ENCODE data around the gene RHOG. TPM values are rescaled to one million over a fixed set of nuclear protein-coding genes. Genes with fewer than 3 reads are reported as not detected.

The RHOG gene
- total and polyA plus RNA-seq, 5 donors from 2014 or later = 173 to 276 (median 234) TPM

GRCh38 chr11:3825473-3826154, 15.1 kb downstream of the RHOG start:
- H3K36me3 ChIP-seq (ENCODE audit: control insufficient read depth, insufficient read depth, low read length) = peaks cover 48% of the 10 kb centered on the region
- H3K27me3 ChIP-seq (ENCODE audit: control insufficient read depth, insufficient read depth, low read length) = no peaks in the 10 kb centered on the region
- H3K4me1 ChIP-seq (ENCODE audit: control insufficient read depth, insufficient read depth, low read length, poor library complexity, severe bottlenecking) = peaks cover 14% of the 10 kb centered on the region
- no peak for ATAC-seq (ENCODE audit: low read depth in 2 of 2)
- Mint-ChIP-seq H3K4me3 (peak overlapping the region in 2 of 4 donors; percentile 33 to 42), H3K9me3 (no peaks in the 10 kb centered on the region), H3K27ac (peak overlapping the region; percentile 76 to 95 (median 94)), H3K36me3 (peaks cover 24% of the 10 kb centered on the region), H3K4me1 (peaks cover 0 to 64% (median 38%) of the 10 kb centered on the region in 4 donors), H3K27me3 (no peaks in the 10 kb centered on the region)
- H3K9me3 ChIP-seq (ENCODE audit: control insufficient read depth in 2 of 2, low read length in 2 of 2) = no peaks in the 10 kb centered on the region
- H3K4me3 ChIP-seq (ENCODE audit: low read depth, low read length) = no peak overlapping the region
- H3K27ac ChIP-seq (ENCODE audit: insufficient read depth, low read length, poor library complexity, severe bottlenecking) = peak overlapping the region; percentile 66
- peak in 1 of 3 donors; percentile 26 for DNase-seq

- H3K4me1 ChIP-seq (ENCODE audit: control insufficient read depth, insufficient read depth, low read length, poor library complexity, severe bottlenecking) = peaks cover 12% of the 10 kb centered on the region
- no peaks in the 10 kb centered on the region for H3K27me3 Mint-ChIP-seq
- H3K4me3 ChIP-seq (ENCODE audit: low read depth, low read length) = no peak overlapping the region
- H3K9me3 Mint-ChIP-seq = no peaks in the 10 kb centered on the region
- peaks cover 41% of the 10 kb centered on the region for H3K36me3 ChIP-seq (ENCODE audit: control insufficient read depth, insufficient read depth, low read length)
- peak; percentile 93 to 94 for ATAC-seq (ENCODE audit: low read depth in 2 of 2)
- DNase-seq = peak; percentile 69 to 86 (median 80)
- H3K27ac Mint-ChIP-seq = peak overlapping the region; percentile 81 to 95 (median 94)
- peak overlapping the region in 3 of 4 donors; percentile 4 to 52 (median 20) for H3K4me3 Mint-ChIP-seq
- H3K27ac ChIP-seq (ENCODE audit: insufficient read depth, low read length, poor library complexity, severe bottlenecking) = peak overlapping the region; percentile 66
- peaks cover 0 to 58% (median 34%) of the 10 kb centered on the region in 4 donors for H3K4me1 Mint-ChIP-seq
- no peaks in the 10 kb centered on the region for H3K27me3 ChIP-seq (ENCODE audit: control insufficient read depth, insufficient read depth, low read length)
- H3K36me3 Mint-ChIP-seq = peaks cover 20% of the 10 kb centered on the region
- H3K9me3 ChIP-seq (ENCODE audit: control insufficient read depth in 2 of 2, low read length in 2 of 2) = no peaks in the 10 kb centered on the region
Measured at GRCh38 chr11:3824714-3825472, 15.9 kb downstream of the RHOG start.

- H3K4me1 ChIP-seq (ENCODE audit: control insufficient read depth, insufficient read depth, low read length, poor library complexity, severe bottlenecking) = peaks cover 12% of the 10 kb centered on the region
- no peak overlapping the region for H3K4me3 Mint-ChIP-seq
- peaks cover 25% of the 10 kb centered on the region for H3K36me3 Mint-ChIP-seq
- no peak overlapping the region for H3K4me3 ChIP-seq (ENCODE audit: low read depth, low read length)
- H3K27me3 ChIP-seq (ENCODE audit: control insufficient read depth, insufficient read depth, low read length) = no peaks in the 10 kb centered on the region
- peak overlapping the region; percentile 86 to 95 (median 94) for H3K27ac Mint-ChIP-seq
- peaks cover 34% of the 10 kb centered on the region for H3K36me3 ChIP-seq (ENCODE audit: control insufficient read depth, insufficient read depth, low read length)
- H3K27ac ChIP-seq (ENCODE audit: insufficient read depth, low read length, poor library complexity, severe bottlenecking) = peak overlapping the region; percentile 66
- ATAC-seq (ENCODE audit: low read depth in 2 of 2) = no peak
- no peaks in the 10 kb centered on the region for H3K9me3 Mint-ChIP-seq
- no peaks in the 10 kb centered on the region for H3K27me3 Mint-ChIP-seq
- DNase-seq = no peak
- H3K4me1 Mint-ChIP-seq = peaks cover 0 to 52% (median 31%) of the 10 kb centered on the region in 4 donors
- H3K9me3 ChIP-seq (ENCODE audit: control insufficient read depth in 2 of 2, low read length in 2 of 2) = no peaks in the 10 kb centered on the region
Measured at GRCh38 chr11:3823762-3824506, 16.8 kb downstream of the RHOG start.

- no peaks in the 10 kb centered on the region for H3K27me3 Mint-ChIP-seq
- peaks cover 12% of the 10 kb centered on the region for H3K4me1 ChIP-seq (ENCODE audit: control insufficient read depth, insufficient read depth, low read length, poor library complexity, severe bottlenecking)
- H3K36me3 Mint-ChIP-seq = peaks cover 29% of the 10 kb centered on the region
- no peaks in the 10 kb centered on the region for H3K9me3 ChIP-seq (ENCODE audit: control insufficient read depth in 2 of 2, low read length in 2 of 2)
- ATAC-seq (ENCODE audit: low read depth in 2 of 2) (no peak), DNase-seq (no peak)
- no peak overlapping the region for H3K4me3 ChIP-seq (ENCODE audit: low read depth, low read length)
- no peak overlapping the region for H3K27ac ChIP-seq (ENCODE audit: insufficient read depth, low read length, poor library complexity, severe bottlenecking)
- no peaks in the 10 kb centered on the region for H3K27me3 ChIP-seq (ENCODE audit: control insufficient read depth, insufficient read depth, low read length)
- no peak overlapping the region for H3K4me3 Mint-ChIP-seq
- H3K36me3 ChIP-seq (ENCODE audit: control insufficient read depth, insufficient read depth, low read length) = peaks cover 30% of the 10 kb centered on the region
- H3K9me3 Mint-ChIP-seq = no peaks in the 10 kb centered on the region
- peaks cover 0 to 49% (median 30%) of the 10 kb centered on the region in 4 donors for H3K4me1 Mint-ChIP-seq
- peak overlapping the region; percentile 64 to 95 (median 94) for H3K27ac Mint-ChIP-seq
Measured at GRCh38 chr11:3823303-3823702, 17.5 kb downstream of the RHOG start.

GRCh38 chr11:3822312-3822711, 18.4 kb downstream of the RHOG start:
- no peak overlapping the region for H3K4me3 ChIP-seq (ENCODE audit: low read depth, low read length)
- Mint-ChIP-seq H3K9me3 (no peaks in the 10 kb centered on the region), H3K27ac (peak overlapping the region in 1 of 3 donors; percentile 38), H3K4me3 (no peak overlapping the region), H3K4me1 (peaks cover 0 to 40% (median 24%) of the 10 kb centered on the region in 4 donors), H3K27me3 (no peaks in the 10 kb centered on the region), H3K36me3 (peaks cover 23% of the 10 kb centered on the region)
- no peaks in the 10 kb centered on the region for H3K9me3 ChIP-seq (ENCODE audit: control insufficient read depth in 2 of 2, low read length in 2 of 2)
- H3K27me3 ChIP-seq (ENCODE audit: control insufficient read depth, insufficient read depth, low read length) = no peaks in the 10 kb centered on the region
- H3K4me1 ChIP-seq (ENCODE audit: control insufficient read depth, insufficient read depth, low read length, poor library complexity, severe bottlenecking) = peaks cover 12% of the 10 kb centered on the region
- DNase-seq (no peak), ATAC-seq (ENCODE audit: low read depth in 2 of 2) (no peak)
- no peak overlapping the region for H3K27ac ChIP-seq (ENCODE audit: insufficient read depth, low read length, poor library complexity, severe bottlenecking)
- peaks cover 20% of the 10 kb centered on the region for H3K36me3 ChIP-seq (ENCODE audit: control insufficient read depth, insufficient read depth, low read length)

- Histone ChIP-seq H3K36me3 (ENCODE audit: control insufficient read depth, insufficient read depth, low read length) (peaks cover 7% of the 10 kb centered on the region), H3K4me3 (ENCODE audit: low read depth, low read length) (no peak overlapping the region), H3K27ac (ENCODE audit: insufficient read depth, low read length, poor library complexity, severe bottlenecking) (no peak overlapping the region), H3K27me3 (ENCODE audit: control insufficient read depth, insufficient read depth, low read length) (no peaks in the 10 kb centered on the region), H3K9me3 (ENCODE audit: control insufficient read depth in 2 of 2, low read length in 2 of 2) (no peaks in the 10 kb centered on the region), H3K4me1 (ENCODE audit: control insufficient read depth, insufficient read depth, low read length, poor library complexity, severe bottlenecking) (peaks cover 12% of the 10 kb centered on the region)
- peak overlapping the region in 1 of 3 donors; percentile 49 for H3K27ac Mint-ChIP-seq
- no peaks in the 10 kb centered on the region for H3K9me3 Mint-ChIP-seq
- DNase-seq = no peak
- peaks cover 15% of the 10 kb centered on the region for H3K36me3 Mint-ChIP-seq
- H3K4me3 Mint-ChIP-seq = no peak overlapping the region
- H3K27me3 Mint-ChIP-seq = no peaks in the 10 kb centered on the region
- H3K4me1 Mint-ChIP-seq = peaks cover 0 to 27% (median 19%) of the 10 kb centered on the region in 4 donors
- ATAC-seq (ENCODE audit: low read depth in 2 of 2) = no peak
Measured at GRCh38 chr11:3820971-3821370, 19.8 kb downstream of the RHOG start.

GRCh38 chr11:3817181-3817800, 23.5 kb downstream of the RHOG start:
- no peak overlapping the region for H3K4me3 Mint-ChIP-seq

More at GRCh38 chr11:3817181-3817800, 23.5 kb downstream of the RHOG start:
- Mint-ChIP-seq H3K4me1 (peaks cover 0 to 5% (median under 1%) of the 10 kb centered on the region in 4 donors), H3K27me3 (no peaks in the 10 kb centered on the region), H3K27ac (no peak overlapping the region), H3K9me3 (no peaks in the 10 kb centered on the region), H3K36me3 (peaks cover 21% of the 10 kb centered on the region)
- DNase-seq (no peak), ATAC-seq (ENCODE audit: low read depth in 2 of 2) (no peak)
- Histone ChIP-seq H3K4me3 (ENCODE audit: low read depth, low read length) (no peak overlapping the region), H3K27ac (ENCODE audit: insufficient read depth, low read length, poor library complexity, severe bottlenecking) (no peak overlapping the region), H3K4me1 (ENCODE audit: control insufficient read depth, insufficient read depth, low read length, poor library complexity, severe bottlenecking) (no peaks in the 10 kb centered on the region), H3K36me3 (ENCODE audit: control insufficient read depth, insufficient read depth, low read length) (no peaks in the 10 kb centered on the region), H3K9me3 (ENCODE audit: control insufficient read depth in 2 of 2, low read length in 2 of 2) (no peaks in the 10 kb centered on the region), H3K27me3 (ENCODE audit: control insufficient read depth, insufficient read depth, low read length) (no peaks in the 10 kb centered on the region)
